B cell (primary cell): ENCODE data around the gene NCOA3. TPM values are rescaled to one million over a fixed set of nuclear protein-coding genes. Genes with fewer than 3 reads are reported as not detected.

Experiments
- ATAC-seq: fragments of 200-7000 bp; cut with Tn5 transposase; one replicate; pipeline ENCODE4 v1.10.0; 2021; ENCODE audit warnings: low read depth, mild to moderate bottlenecking, moderate number of reproducible peaks, moderate library complexity
- CTCF ChIA-PET: fragments of 350-600 bp; sonication (Branson Sonifier 250); formaldehyde crosslinking; loops from one replicate; lab custom pipeline; 2021; ENCODE audit warnings: antibody characterized with exemption, inconsistent platforms; lab: Charles Lee
- POLR2A ChIA-PET: fragments of 350-600 bp; sonication (Branson Sonifier 250); formaldehyde crosslinking; loops from one replicate; lab custom pipeline; 2021; ENCODE audit warnings: antibody characterized with exemption; lab: Charles Lee
- DNase-seq: peaks from one replicate; pipeline ENCODE4 v3.0.0; 2013
- H2AFZ ChIP-seq: 2 replicates; pipeline ENCODE4 v1.6.1; 2012; ENCODE audit warnings: mild to moderate bottlenecking, low read depth, low read length; ENCODE audit not compliant: insufficient read depth, poor library complexity, severe bottlenecking
- H3K27ac ChIP-seq, 2 donors: 1 replicate in 1 of 2; 2 replicates in 1 of 2; pipeline ENCODE4 v1.5.1; 2012 to 2013; ENCODE audit warnings: low read length in 2 of 2, mild to moderate bottlenecking in 2 of 2, moderate library complexity in 1 of 2
- H3K27me3 ChIP-seq, 4 experiments: fragments of 200-600 bp in 1 of 4; sonication (generic) in 1 of 4; replicated peaks in 1 of 4; 1 replicate in 2 of 4; 2 replicates in 2 of 4; pipeline versions ENCODE4 v1.6.1 to v1.7.0; 2013 to 2016; ENCODE audit warnings: low read length in 3 of 4, mild to moderate bottlenecking in 2 of 4, mixed read lengths in 1 of 4, moderate library complexity in 1 of 4; ENCODE audit not compliant: insufficient read depth in 4 of 4, control insufficient read depth in 3 of 4; ENCODE audit errors: control extremely low read depth in 1 of 4
- H3K36me3 ChIP-seq, 2 experiments: replicated peaks in 1 of 2; 1 replicate in 1 of 2; 2 replicates in 1 of 2; pipeline versions ENCODE4 v1.6.1 to v1.7.1; 2013; ENCODE audit warnings: low read length in 1 of 2; ENCODE audit not compliant: insufficient read depth in 2 of 2, control insufficient read depth in 1 of 2; ENCODE audit errors: control extremely low read depth in 1 of 2, extremely low read depth in 1 of 2
- H3K4me1 ChIP-seq, 2 donors: fragments of 200-600 bp in 1 of 2; sonication (generic) in 1 of 2; 1 replicate in 1 of 2; 2 replicates in 1 of 2; pipeline versions ENCODE4 v1.5.1 to v1.6.1; 2013 to 2017; ENCODE audit warnings: low read length in 2 of 2; ENCODE audit not compliant: control insufficient read depth in 2 of 2, insufficient read depth in 2 of 2
- H3K4me2 ChIP-seq: replicated peaks from 2 replicates; pipeline ENCODE3; 2012; ENCODE audit warnings: mild to moderate bottlenecking, low read depth, low read length; ENCODE audit not compliant: poor library complexity, severe bottlenecking
- H3K4me3 ChIP-seq, 5 experiments: fragments of 200-600 bp in 1 of 5; sonication (generic) in 1 of 5; 1 replicate in 3 of 5; 2 replicates in 2 of 5; pipeline versions ENCODE4 v1.5.1 to v1.7.0; 2011 to 2016; ENCODE audit warnings: low read length in 4 of 5, mild to moderate bottlenecking in 4 of 5, low read depth in 2 of 5, control low read depth in 1 of 5, moderate library complexity in 1 of 5; ENCODE audit not compliant: insufficient read depth in 1 of 5; ENCODE audit errors: control extremely low read depth in 1 of 5, extremely low read depth in 1 of 5
- H3K79me2 ChIP-seq: fragments of 200-600 bp; sonication (generic); one replicate; pipeline ENCODE4 v1.6.0; 2016; ENCODE audit warnings: low read length; ENCODE audit not compliant: control insufficient read depth, insufficient read depth
- H3K9ac ChIP-seq: fragments of 200-600 bp; sonication (generic); 2 replicates; pipeline ENCODE4 v1.6.1; 2017; ENCODE audit warnings: mild to moderate bottlenecking, low read length, moderate library complexity
- H3K9me3 ChIP-seq, 3 donors: one replicate each; pipeline versions ENCODE4 v1.6.1 to v1.7.1; 2013; ENCODE audit warnings: low read length in 2 of 3; ENCODE audit not compliant: control insufficient read depth in 2 of 3, insufficient read depth in 1 of 3; ENCODE audit errors: control extremely low read depth in 1 of 3
- H4K20me1 ChIP-seq: 2 replicates; pipeline ENCODE4 v1.6.0; 2012; ENCODE audit warnings: mild to moderate bottlenecking, low read length; ENCODE audit not compliant: insufficient read depth, control insufficient read depth, poor library complexity, severe bottlenecking
- H3K27ac Mint-ChIP-seq: one replicate; pipeline ENCODE4 v1.8.0; 2021; ENCODE audit warnings: mixed read lengths
- H3K27me3 Mint-ChIP-seq: one replicate; pipeline ENCODE4 v1.8.0; 2021; ENCODE audit warnings: mixed read lengths
- H3K4me1 Mint-ChIP-seq: one replicate; pipeline ENCODE4 v1.8.0; 2021; ENCODE audit warnings: mixed read lengths
- H3K4me3 Mint-ChIP-seq: one replicate; pipeline ENCODE4 v1.8.0; 2021; ENCODE audit warnings: mixed read lengths
- H3K9me3 Mint-ChIP-seq: one replicate; pipeline ENCODE4 v1.8.0; 2022; ENCODE audit warnings: mixed read lengths; ENCODE audit not compliant: insufficient read depth
- CTCF ChIP-seq: fragments of 200-600 bp; IDR thresholded peaks from one replicate; pipeline ENCODE4 v1.8.0; 2022; ENCODE audit warnings: antibody characterized with exemption, mild to moderate bottlenecking
- EZH2 ChIP-seq: IDR thresholded peaks from 2 replicates; pipeline ENCODE4 v1.6.1; 2012; ENCODE audit warnings: borderline replicate concordance, low read depth, mild to moderate bottlenecking, moderate library complexity, low read length; ENCODE audit not compliant: insufficient read depth, poor library complexity, severe bottlenecking
- WGBS: methylation state at CpG from one replicate; pipeline ENCODE4 v1.1.5; 2013; ENCODE audit warnings: missing lambda C conversion rate; ENCODE audit not compliant: insufficient coverage; 5-methylcytosine and 5-hydroxymethylcytosine counted together
- intact Hi-C: fragments of 100-400 bp; cut with micrococcal nuclease; formaldehyde crosslinking; loops from one replicate; pipeline ENCODE4 v1.10.0; 2022
- polyA plus RNA-seq: library from polyadenylated mRNA; depleted of rRNA; stranded (reverse); fragments of >200 nt; gene quantifications from 2 replicates; pipeline ENCODE4 v1.2.3, GENCODE V29; 2012
- total RNA-seq, 2 donors: library from RNA; stranded (reverse); fragments of 120-200 nt in 1 of 2; gene quantifications; 1 replicate in 1 of 2; 2 replicates in 1 of 2; pipeline versions ENCODE4 v1.2.3 to v1.2.4, GENCODE V29; 2013 to 2022

NCOA3 gene
- total and polyA plus RNA-seq, 2 donors (not counting 1 experiment from before 2014, with no cell fraction given): 54.0 to 309 TPM

DNA sequence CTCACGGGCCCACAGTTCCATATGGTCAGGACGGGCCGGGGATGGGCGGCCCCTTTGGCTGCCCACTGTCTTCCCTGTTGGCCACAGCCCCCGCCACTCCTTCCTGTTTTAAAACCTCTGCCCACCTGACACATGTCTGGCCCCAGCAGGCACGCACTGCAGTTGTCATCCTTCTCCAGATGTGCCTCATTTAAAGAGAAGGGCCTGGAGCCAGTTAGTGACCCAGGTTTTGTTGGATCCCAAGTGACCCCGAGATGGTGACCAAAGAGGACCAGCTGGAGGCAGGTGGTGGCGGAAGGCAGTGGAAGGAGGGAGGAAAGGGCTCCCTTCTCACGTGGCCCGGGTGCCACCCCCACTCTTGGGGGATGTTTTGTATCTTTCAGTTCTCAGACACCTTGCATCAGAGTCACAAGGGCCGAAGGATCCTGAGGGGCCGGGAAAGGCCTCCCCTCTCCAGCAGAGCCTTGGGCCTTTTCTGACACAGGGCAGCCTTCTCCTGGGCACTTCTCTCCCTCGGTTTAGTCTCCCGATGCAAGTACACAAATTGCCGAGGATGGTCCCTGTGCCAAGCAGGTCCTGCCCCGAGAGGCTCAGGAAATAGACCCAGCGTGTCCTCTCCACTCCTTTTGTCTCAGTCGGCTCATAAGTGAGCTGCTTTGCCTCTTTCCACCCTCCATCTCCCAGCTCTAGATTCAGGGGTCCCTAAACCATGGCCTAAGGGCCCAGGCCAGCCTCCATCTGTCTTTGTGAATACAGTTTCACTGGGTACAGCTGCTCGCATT is 166.0 kb downstream of the NCOA3 start:
- peaks cover 0 to 7% of the 10 kb centered on the region in 2 donors for H3K4me1 ChIP-seq
- H3K79me2 ChIP-seq: no peaks in the 10 kb centered on the region
- no peaks in the 10 kb centered on the region for H3K27me3 ChIP-seq
- H3K36me3 ChIP-seq: no peaks in the 10 kb centered on the region
- WGBS: 61% methylated on average over 16 of the region's 19 CpGs
- Mint-ChIP-seq H3K4me3 (no peak overlapping the region), H3K27ac (no peak overlapping the region), H3K4me1 (peaks cover 7% of the 10 kb centered on the region), H3K9me3 (no peaks in the 10 kb centered on the region), H3K27me3 (no peaks in the 10 kb centered on the region)
- H4K20me1 ChIP-seq: peaks cover 18% of the 10 kb centered on the region
- H3K9ac ChIP-seq: no peak overlapping the region
- TF ChIP-seq CTCF (no peak), EZH2 (no peak)
- H2AFZ ChIP-seq: no peak overlapping the region
- intact Hi-C loops: no loop called here
- ChIA-PET CTCF (no interaction called here), POLR2A (no interaction called here)
- no peak overlapping the region for H3K27ac ChIP-seq
- H3K9me3 ChIP-seq: no peaks in the 10 kb centered on the region
- H3K4me3 ChIP-seq: no peak overlapping the region
- H3K4me2 ChIP-seq: no peak overlapping the region
- no peak for ATAC-seq
- DNase-seq: no peak
